ENCODE measurements around the gene DOCK2. TPM values are rescaled to one million over a fixed set of nuclear protein-coding genes. Genes with fewer than 3 reads are reported as not detected.

The DOCK2 gene
- total and polyA plus RNA-seq, 7 donors: 2.3 to 21.1 (median 12.5) TPM

GRCh38 chr5:169906745-169907649 lies 269.9 kb downstream of the DOCK2 start:
- TF ChIP-seq POLR2A (IDR thresholded peaks at IDR 0.05): no peak
- TF ChIP-seq CTCF (IDR thresholded peaks at IDR 0.05): no peak
- TF ChIP-seq EP300 (IDR thresholded peaks at IDR 0.05): no peak
- TF ChIP-seq POLR2AphosphoS5 (IDR thresholded peaks at IDR 0.05): no peak
- no peak overlapping the region for H3K4me3 ChIP-seq
- no peak overlapping the region for H3K27ac ChIP-seq
- no peaks in the 10 kb centered on the region for H3K4me1 ChIP-seq
- no peaks in the 10 kb centered on the region for H3K27me3 ChIP-seq
- WGBS, 2 donors: 78 to 81% methylated on average over 8 of the region's 8 CpGs
- H3K9me3 ChIP-seq: no peaks in the 10 kb centered on the region
- DNase-seq: no peak
- no peaks in the 10 kb centered on the region for H3K36me3 ChIP-seq
- intact Hi-C loops (cut with DNase I): no loop called here

- no peak for DNase-seq
- Histone ChIP-seq H3K27ac (no peak overlapping the region), H3K9me3 (no peaks in the 10 kb centered on the region), H3K36me3 (no peaks in the 10 kb centered on the region), H3K4me3 (no peak overlapping the region), H3K27me3 (no peaks in the 10 kb centered on the region), H3K4me1 (no peaks in the 10 kb centered on the region)
- TF ChIP-seq POLR2AphosphoS5 (IDR thresholded peaks at IDR 0.05): no peak
- TF ChIP-seq POLR2A (IDR thresholded peaks at IDR 0.05): no peak
- TF ChIP-seq CTCF (IDR thresholded peaks at IDR 0.05): no peak
- TF ChIP-seq EP300 (IDR thresholded peaks at IDR 0.05): no peak
- intact Hi-C loops (cut with DNase I): no loop called here
- 19 to 75% methylated on average over 1 of the region's 1 CpG for WGBS, 2 donors
These were observed 271.8 kb downstream of the DOCK2 start for GRCh38 chr5:169908864-169909263.

GRCh38 chr5:169909945-169910344 lies 272.9 kb downstream of the DOCK2 start:
- no peaks in the 10 kb centered on the region for H3K27me3 ChIP-seq
- H3K27ac ChIP-seq: no peak overlapping the region
- WGBS, 2 donors: 75 to 94% methylated on average over 3 of the region's 3 CpGs
- no peaks in the 10 kb centered on the region for H3K9me3 ChIP-seq
- no peak for TF ChIP-seq EP300 (IDR thresholded peaks at IDR 0.05)
- no peak for TF ChIP-seq POLR2A (IDR thresholded peaks at IDR 0.05)
- no peak for TF ChIP-seq CTCF (IDR thresholded peaks at IDR 0.05)
- no peak for TF ChIP-seq POLR2AphosphoS5 (IDR thresholded peaks at IDR 0.05)
- H3K4me3 ChIP-seq: no peak overlapping the region
- H3K4me1 ChIP-seq: no peaks in the 10 kb centered on the region
- intact Hi-C loops (cut with DNase I): no loop called here
- no peak for DNase-seq
- H3K36me3 ChIP-seq: no peaks in the 10 kb centered on the region

- intact Hi-C loops (cut with DNase I): no loop called here
- H3K4me1 ChIP-seq: no peaks in the 10 kb centered on the region
- no peaks in the 10 kb centered on the region for H3K27me3 ChIP-seq
- no peak overlapping the region for H3K27ac ChIP-seq
- H3K9me3 ChIP-seq: no peaks in the 10 kb centered on the region
- no peaks in the 10 kb centered on the region for H3K36me3 ChIP-seq
- H3K4me3 ChIP-seq: no peak overlapping the region
- 73 to 86% methylated on average over 5 of the region's 5 CpGs for WGBS, 2 donors
- no peak for DNase-seq
- no peak for TF ChIP-seq POLR2AphosphoS5 (IDR thresholded peaks at IDR 0.05)
- TF ChIP-seq EP300 (IDR thresholded peaks at IDR 0.05): no peak
- no peak for TF ChIP-seq CTCF (IDR thresholded peaks at IDR 0.05)
- TF ChIP-seq POLR2A (IDR thresholded peaks at IDR 0.05): no peak
These were observed 273.3 kb downstream of the DOCK2 start for GRCh38 chr5:169910393-169910792.
